Fibroblast of lung (primary cell): ENCODE results near the gene MRPL53. TPM values are rescaled to one million over a fixed set of nuclear protein-coding genes. Genes with fewer than 3 reads are reported as not detected.
A peak's percentile ranks its signal among the peaks of the same experiment; 100 is the strongest.

Experiments used
- DNase-seq, 2 donors: peaks; one replicate each; pipeline versions ENCODE4 v3.0.0 to v3.0.0-alpha.2; 2010; ENCODE audit warnings: low read depth in 2 of 2
- H2AFZ ChIP-seq: 2 replicates; pipeline ENCODE4 v1.5.1; 2012; ENCODE audit warnings: low read length, control low read depth, inconsistent platforms
- H3K27ac ChIP-seq: 2 replicates; pipeline ENCODE4 v1.5.1; 2011; ENCODE audit warnings: low read length, control low read depth; ENCODE audit not compliant: insufficient read depth
- H3K27me3 ChIP-seq: 2 replicates; pipeline ENCODE4 v1.5.1; 2011; ENCODE audit warnings: mild to moderate bottlenecking, low read length; ENCODE audit not compliant: control insufficient read depth, insufficient read depth
- H3K36me3 ChIP-seq: 2 replicates; pipeline ENCODE4 v1.5.1; 2011; ENCODE audit warnings: low read length; ENCODE audit not compliant: control insufficient read depth, insufficient read depth
- H3K4me1 ChIP-seq: 2 replicates; pipeline ENCODE4 v1.5.1; 2011; ENCODE audit warnings: low read length; ENCODE audit not compliant: control insufficient read depth, insufficient read depth; ENCODE audit errors: extremely low read depth
- H3K4me2 ChIP-seq: 2 replicates; pipeline ENCODE4 v1.5.1; 2011; ENCODE audit warnings: low read length, control low read depth; ENCODE audit not compliant: insufficient read depth; ENCODE audit errors: extremely low read depth
- H3K4me3 ChIP-seq, 4 experiments: fragments of 200-600 bp in 1 of 4; sonication (generic) in 1 of 4; replicated peaks in 1 of 4; 2 replicates each; pipeline ENCODE4 v1.5.1; 2011 to 2016; ENCODE audit warnings: low read length in 4 of 4, low read depth in 3 of 4, mild to moderate bottlenecking in 3 of 4, control low read depth in 2 of 4, inconsistent platforms in 1 of 4, mixed read lengths in 1 of 4; ENCODE audit not compliant: insufficient read depth in 1 of 4; ENCODE audit errors: control extremely low read depth in 1 of 4
- H3K79me2 ChIP-seq: 2 replicates; pipeline ENCODE4 v1.5.1; 2012; ENCODE audit warnings: mild to moderate bottlenecking, low read length, inconsistent platforms; ENCODE audit not compliant: control insufficient read depth, insufficient read depth
- H3K9ac ChIP-seq: 2 replicates; pipeline ENCODE4 v1.5.1; 2011; ENCODE audit warnings: mild to moderate bottlenecking, low read length, control low read depth; ENCODE audit not compliant: insufficient read depth
- H3K9me3 ChIP-seq: 2 replicates; pipeline ENCODE4 v1.5.1; 2012; ENCODE audit warnings: low read depth, low read length; ENCODE audit not compliant: control insufficient read depth, insufficient read depth
- H4K20me1 ChIP-seq: 2 replicates; pipeline ENCODE4 v1.5.1; 2011; ENCODE audit warnings: low read length; ENCODE audit not compliant: control insufficient read depth, insufficient read depth; ENCODE audit errors: extremely low read depth
- CTCF ChIP-seq, 2 donors: IDR thresholded peaks in 1 of 2; conservative IDR thresholded peaks in 1 of 2; 1 replicate in 1 of 2; 2 replicates in 1 of 2; pipeline ENCODE4 v1.5.1; 2011 to 2012; ENCODE audit warnings: low read length in 2 of 2, control low read depth in 1 of 2, inconsistent platforms in 1 of 2, low read depth in 1 of 2, mild to moderate bottlenecking in 1 of 2
- EZH2 ChIP-seq: IDR thresholded peaks from 2 replicates; pipeline ENCODE4 v1.5.1; 2012; ENCODE audit warnings: low read length, control low read depth, mild to moderate bottlenecking; ENCODE audit errors: missing control alignments
- polyA plus RNA-seq, 2 donors: library from polyadenylated mRNA; depleted of rRNA in 1 of 2; stranded (reverse) in 1 of 2; unstranded in 1 of 2; fragments of >200 nt; gene quantifications; 2 replicates each; pipeline ENCODE4 v1.2.1, GENCODE V29; 2011 to 2012; ENCODE audit warnings: missing spikeins in 1 of 2
- total RNA-seq: library from RNA; depleted of rRNA; stranded (reverse); fragments of >200 nt; gene quantifications from 2 replicates; pipeline ENCODE4 v1.2.1, GENCODE V29; 2014

Gene MRPL53
- total and polyA plus RNA-seq, 2 donors (not counting 1 experiment from before 2014, with no cell fraction given): 30.1 to 45.4 TPM

GRCh38 chr2:74464406-74464805, 8.1 kb downstream of the MRPL53 start:
- TF ChIP-seq EZH2 (no peak), CTCF (conservative IDR thresholded peaks at IDR 0.05 in 1 of 2, IDR thresholded peaks at IDR 0.05 in 1 of 2; ENCODE audit: low read depth in 1 of 2, low read length in 2 of 2) (no peak)

GRCh38 chr2:74462786-74463105, 9.7 kb downstream of the MRPL53 start:
- TF ChIP-seq CTCF (conservative IDR thresholded peaks at IDR 0.05 in 1 of 2, IDR thresholded peaks at IDR 0.05 in 1 of 2; ENCODE audit: low read depth in 1 of 2, low read length in 2 of 2): no peak
- no peak for TF ChIP-seq EZH2
- Histone ChIP-seq H2AFZ (no peak overlapping the region), H3K4me3 (no peak overlapping the region), H3K4me2 (no peak overlapping the region), H3K9ac (no peak overlapping the region), H3K9me3 (no peaks in the 10 kb centered on the region), H4K20me1 (no peaks in the 10 kb centered on the region), H3K4me1 (peaks cover 5% of the 10 kb centered on the region), H3K79me2 (peaks cover 13% of the 10 kb centered on the region), H3K27ac (no peak overlapping the region), H3K36me3 (peaks cover 15% of the 10 kb centered on the region), H3K27me3 (no peaks in the 10 kb centered on the region)
- DNase-seq: no peak

More at GRCh38 chr2:74464406-74464805, 8.1 kb downstream of the MRPL53 start:
- peak overlapping the region; percentile 82 for H3K4me2 ChIP-seq
- H3K27ac ChIP-seq: peak overlapping the region; percentile 71
- H3K4me3 ChIP-seq: peak overlapping the region; percentile 70 to 90 (median 74)
- no peaks in the 10 kb centered on the region for H3K9me3 ChIP-seq
- no peak for DNase-seq
- no peaks in the 10 kb centered on the region for H3K27me3 ChIP-seq
- H3K36me3 ChIP-seq: peaks cover 15% of the 10 kb centered on the region
- no peak overlapping the region for H2AFZ ChIP-seq
- H3K79me2 ChIP-seq: peaks cover 10% of the 10 kb centered on the region
- peaks cover 4% of the 10 kb centered on the region for H3K4me1 ChIP-seq
- H3K9ac ChIP-seq: peak overlapping the region; percentile 84
- H4K20me1 ChIP-seq: no peaks in the 10 kb centered on the region

GRCh38 chr2:74462054-74462785, 10.3 kb downstream of the MRPL53 start:
- Histone ChIP-seq H2AFZ (no peak overlapping the region), H3K79me2 (peaks cover 13% of the 10 kb centered on the region), H3K36me3 (peaks cover 15% of the 10 kb centered on the region), H3K4me1 (peaks cover 5% of the 10 kb centered on the region), H3K9ac (no peak overlapping the region), H3K27me3 (no peaks in the 10 kb centered on the region), H3K9me3 (no peaks in the 10 kb centered on the region), H3K4me3 (no peak overlapping the region), H3K4me2 (no peak overlapping the region), H4K20me1 (no peaks in the 10 kb centered on the region), H3K27ac (no peak overlapping the region)
- no peak for DNase-seq
- no peak for TF ChIP-seq EZH2
- TF ChIP-seq CTCF (conservative IDR thresholded peaks at IDR 0.05 in 1 of 2, IDR thresholded peaks at IDR 0.05 in 1 of 2; ENCODE audit: low read depth in 1 of 2, low read length in 2 of 2): no peak
